Urothelium cell line (cell line): ENCODE data around the gene PDRG1.

Experiments used
- DNase-seq: peaks from one replicate; pipeline ENCODE4 v3.0.0; 2011; ENCODE audit warnings: low spot score, mixed read lengths
- FAIRE-seq: peaks from 2 replicates; lab custom pipeline; 2011; peaks lifted over from hg19 to GRCh38; lab: Jason Lieb, UNC

The PDRG1 gene

DNA sequence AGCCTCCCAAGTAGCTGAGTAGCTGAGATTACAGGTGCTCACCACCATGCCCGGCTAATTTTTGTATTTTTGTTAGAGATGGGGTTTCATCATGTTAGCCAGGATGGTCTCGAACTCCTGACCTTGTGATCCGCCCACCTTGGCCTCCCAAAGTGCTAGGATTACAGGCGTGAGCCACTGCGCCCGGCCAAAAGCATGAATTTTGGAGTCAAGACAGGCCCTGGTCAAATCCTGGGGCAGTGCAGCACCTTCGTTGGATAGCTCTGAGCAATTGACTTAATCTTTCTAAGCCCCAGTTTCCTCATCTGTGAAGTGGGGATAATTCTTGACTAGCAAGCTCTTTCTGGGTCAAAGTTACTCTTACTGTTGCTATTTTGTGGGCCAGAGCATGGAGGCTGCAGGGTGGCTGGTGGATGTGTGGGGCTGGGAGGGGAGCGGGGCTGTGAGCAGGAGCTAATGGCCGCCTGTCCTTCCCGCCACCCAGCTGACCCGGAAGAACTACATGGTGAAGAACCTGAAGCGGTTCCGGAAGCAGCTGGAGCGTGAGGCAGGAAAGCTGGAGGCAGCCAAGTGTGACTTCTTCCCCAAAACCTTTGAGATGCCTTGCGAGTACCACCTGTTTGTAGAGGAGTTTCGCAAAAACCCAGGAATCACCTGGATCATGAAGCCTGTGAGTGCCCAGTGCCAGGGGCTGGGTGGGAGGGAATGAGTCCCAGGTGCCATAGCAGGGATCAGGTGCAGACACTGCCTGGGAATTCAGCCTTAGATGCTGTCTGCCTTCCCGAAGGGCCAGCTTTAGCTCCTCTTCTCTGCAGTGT is 42.4 kb downstream of the PDRG1 start:
- FAIRE-seq (no peak), DNase-seq (no peak)

DNA sequence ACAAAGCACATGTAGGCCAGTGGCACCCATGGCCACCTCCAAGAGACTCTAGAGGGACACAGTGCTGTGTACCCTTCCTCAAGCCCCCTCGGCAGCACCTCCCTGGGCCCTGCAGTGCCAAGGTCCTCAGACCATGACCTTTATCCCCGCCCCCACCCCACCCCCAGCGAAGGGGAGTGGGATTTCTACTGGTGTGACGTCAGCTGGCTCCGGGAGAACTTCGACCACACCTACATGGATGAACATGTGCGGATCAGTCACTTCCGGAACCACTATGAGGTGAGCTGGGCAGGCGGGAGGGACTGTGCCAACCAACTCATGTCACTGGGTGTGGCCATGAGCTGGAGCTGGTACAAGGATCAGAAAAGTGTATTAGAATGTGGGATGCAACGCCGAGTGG is 43.4 kb downstream of the PDRG1 start:
- DNase-seq (no peak), FAIRE-seq (peak; percentile 44)

DNA sequence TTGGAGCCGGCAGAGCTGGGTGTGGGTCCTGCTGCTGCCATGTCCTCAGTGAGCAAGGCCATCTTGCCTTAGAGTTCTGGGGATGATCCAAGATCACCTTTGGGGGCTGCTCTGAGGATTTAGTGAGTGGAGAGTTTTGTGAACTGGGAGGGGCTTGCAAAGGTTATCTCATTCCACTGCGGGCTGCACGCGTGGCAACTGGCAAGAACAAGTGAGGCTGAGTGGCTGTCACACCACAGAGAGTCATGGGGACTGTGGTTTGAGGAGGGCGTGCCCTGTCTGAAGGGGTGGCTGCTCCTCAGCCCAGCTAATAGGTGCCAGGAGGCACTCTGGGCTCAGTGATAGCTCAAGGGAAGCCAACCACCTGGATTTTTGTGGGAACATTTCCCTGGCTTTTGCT is 43.8 kb downstream of the PDRG1 start:
- DNase-seq (no peak), FAIRE-seq (no peak)

DNA sequence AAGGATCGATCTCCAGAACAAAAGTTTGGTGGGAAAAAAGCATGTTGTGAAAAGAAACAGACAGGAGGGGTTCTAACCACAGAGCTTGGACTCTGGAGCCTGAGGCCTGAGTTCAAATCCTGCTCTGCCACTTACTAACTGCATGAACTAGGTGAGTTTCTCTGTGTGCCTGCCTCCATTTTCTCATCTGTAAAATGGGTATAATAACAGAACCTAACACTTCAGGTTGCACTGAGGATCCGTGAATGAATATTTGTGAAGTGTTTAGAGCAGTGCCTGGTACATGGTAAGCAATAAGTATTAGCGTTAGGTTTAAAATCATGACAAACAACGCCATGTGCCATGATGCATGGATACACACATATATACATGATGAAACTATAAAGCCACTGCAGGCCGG is 44.8 kb downstream of the PDRG1 start:
- FAIRE-seq (no peak), DNase-seq (no peak)

DNA sequence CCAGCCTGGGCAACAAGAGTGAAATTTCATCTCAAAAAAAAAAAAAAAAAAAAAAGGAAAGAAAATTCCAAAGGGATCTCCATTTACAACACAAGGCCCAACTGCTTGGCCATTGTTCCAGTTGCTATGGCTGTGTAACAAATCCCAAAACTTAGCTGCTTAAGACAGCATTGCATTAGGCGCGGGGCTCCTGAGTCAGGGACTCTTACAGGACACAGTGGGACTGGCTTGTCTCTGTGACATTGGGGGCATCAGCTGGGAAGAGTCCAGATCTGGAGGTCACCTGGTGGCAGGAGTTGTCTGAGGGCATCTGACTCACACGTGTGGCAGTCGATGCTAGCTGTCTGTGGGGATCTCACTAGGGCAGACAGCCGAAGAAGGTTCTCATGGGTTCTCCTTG is 45.8 kb downstream of the PDRG1 start:
- no peak for DNase-seq
- FAIRE-seq: no peak

DNA sequence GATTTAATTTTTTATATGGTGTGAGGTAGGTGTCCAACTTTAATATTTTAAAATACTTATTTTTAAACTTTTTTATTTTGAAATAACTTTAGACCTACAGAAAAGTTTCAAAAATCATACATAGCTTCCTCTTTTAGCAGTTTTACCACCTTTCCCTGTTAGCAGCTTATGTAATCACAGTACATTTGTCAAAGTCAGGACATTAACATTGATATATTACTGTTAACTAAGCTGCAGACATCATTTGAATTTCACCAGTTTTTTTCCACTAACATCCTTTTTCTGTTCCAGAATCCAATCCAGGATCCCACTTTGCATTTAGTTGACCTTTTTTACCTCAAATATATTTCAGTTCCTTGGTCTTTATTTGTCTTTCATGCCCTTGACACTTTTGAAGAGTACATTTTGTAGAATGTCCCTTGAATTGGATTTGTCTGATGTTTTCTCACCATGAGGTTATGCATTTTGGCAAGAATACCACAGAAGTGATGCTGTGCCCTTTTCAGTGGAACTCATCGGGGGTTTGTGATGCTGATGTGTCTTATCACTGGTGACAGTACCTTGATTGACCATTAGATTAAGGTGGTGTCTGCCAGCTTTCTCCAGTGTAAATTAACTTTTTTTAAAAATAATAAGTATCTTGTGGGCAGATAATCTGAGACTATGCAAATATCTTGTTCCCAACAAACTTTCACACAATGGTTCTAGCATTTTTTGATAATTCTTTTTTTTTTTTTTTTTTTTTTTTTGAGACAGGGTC is 48.0 kb downstream of the PDRG1 start:
- FAIRE-seq (no peak), DNase-seq (no peak)

DNA sequence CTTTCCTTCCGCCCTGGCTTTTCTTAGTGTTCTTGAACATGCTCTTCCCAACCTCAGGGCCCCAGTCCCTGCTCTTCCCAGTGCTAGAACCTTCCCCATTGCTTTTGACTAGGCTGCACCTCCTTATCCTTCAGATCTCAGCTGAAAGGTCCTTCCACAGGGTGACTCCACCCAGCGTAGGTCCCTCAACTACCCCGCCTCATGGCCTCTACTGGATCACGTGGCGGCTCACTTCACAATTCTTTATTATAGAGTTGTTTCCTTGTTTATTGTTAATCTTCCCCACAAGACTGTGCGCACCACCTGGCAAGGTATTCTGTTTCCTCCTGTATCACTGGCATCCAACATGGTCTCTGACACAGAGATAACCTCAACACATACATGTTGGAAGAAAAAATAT is 50.2 kb downstream of the PDRG1 start:
- no peak for FAIRE-seq
- DNase-seq: no peak

DNA sequence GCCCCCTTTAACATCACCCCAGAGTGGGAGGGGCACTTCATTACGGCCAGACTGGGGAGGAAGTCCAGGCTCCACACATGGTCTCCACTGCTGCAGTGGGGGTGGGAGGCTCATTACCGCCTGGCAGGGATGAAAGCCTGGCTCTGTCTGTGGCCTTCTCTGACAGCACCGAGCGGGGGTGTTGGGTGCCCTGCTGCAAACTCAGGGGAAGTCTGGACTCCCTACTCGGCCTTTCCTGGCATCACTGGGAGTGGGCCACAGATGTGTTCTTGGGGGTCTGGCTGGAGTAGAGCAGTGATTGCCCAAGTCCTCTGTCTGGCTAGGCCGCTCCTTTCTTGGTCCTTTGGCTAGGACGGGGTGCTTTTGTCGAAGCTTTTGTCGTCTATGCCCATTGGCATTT is 54.3 kb downstream of the PDRG1 start:
- FAIRE-seq: no peak
- no peak for DNase-seq

DNA sequence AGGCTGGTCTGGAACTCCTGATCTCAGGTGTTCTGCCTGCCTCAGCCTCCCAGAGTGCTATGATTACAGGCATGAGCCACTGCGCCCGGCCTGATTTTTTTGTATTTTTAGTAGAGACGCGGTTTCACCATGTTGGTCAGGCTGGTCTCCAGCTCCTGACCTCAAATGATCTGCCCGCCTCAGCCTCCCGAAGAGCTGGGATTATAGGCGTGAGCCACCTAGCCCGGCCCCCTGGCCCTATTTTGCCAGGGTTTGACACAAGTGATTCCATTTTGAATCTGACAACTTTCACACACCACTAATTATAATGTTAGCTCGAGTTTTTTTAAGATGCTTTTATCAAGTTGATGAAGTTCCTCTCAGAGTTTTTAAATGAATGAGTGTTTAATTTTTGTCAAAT is 55.8 kb downstream of the PDRG1 start:
- FAIRE-seq: no peak
- DNase-seq: no peak

DNA sequence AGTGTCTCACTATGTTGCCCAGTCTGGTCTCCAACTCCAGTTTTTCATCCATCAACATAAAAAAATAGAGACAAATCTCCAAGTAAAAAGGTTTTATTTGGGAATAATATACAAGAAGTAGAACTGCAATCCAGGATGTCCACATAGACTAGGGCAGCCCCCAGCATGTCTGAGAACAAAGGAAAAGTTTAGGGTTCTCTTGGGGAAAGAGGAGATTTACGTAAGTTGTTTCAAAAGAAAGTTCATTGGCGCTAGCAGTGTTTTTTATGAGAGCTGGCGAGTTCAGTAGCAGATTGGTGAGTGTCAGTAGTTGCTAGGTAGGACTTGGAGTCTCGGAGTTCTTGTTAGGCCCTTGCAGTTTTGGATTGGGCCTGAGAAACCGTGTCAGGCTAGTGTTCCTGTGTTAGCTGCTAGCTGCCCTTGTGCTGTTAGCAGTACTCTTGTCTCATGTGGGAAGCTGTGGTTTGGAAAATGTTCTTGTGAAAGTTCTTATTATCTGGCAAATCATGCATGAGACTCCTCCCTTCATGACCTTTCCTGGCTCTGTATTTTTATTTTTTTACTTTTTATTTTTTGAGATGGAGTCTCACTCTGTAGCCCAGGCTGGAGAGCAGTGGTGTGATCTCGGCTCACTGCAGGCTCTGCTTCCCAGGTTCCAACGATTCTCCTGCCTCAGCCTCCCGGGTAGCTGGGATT is 56.7 kb downstream of the PDRG1 start:
- FAIRE-seq: no peak
- DNase-seq: peak; percentile 37
